ENCODE data around the gene VCL. TPM values are rescaled to one million over a fixed set of nuclear protein-coding genes. Genes with fewer than 3 reads are reported as not detected.
"Not testable (repeated sequence)": the region's sequence is repeated elsewhere in the genome, so short reads cannot be mapped to it uniquely, and the experiment has no call there.

Gene VCL
- total RNA-seq (2014; rRNA removed; shearing (Covaris generic)), result 142 and 146 TPM in 2 replicates

GRCh38 chr10:73997787-73998622, at the start of gene VCL:
Gene VCL, plus strand, starts transcription at chr10:73998116. Its CDS starts 92 bp downstream, at chr10:73998208.
- DNase-seq (ENCODE audit: low spot score), result peak; percentile 97

- no peak for DNase-seq (ENCODE audit: low spot score)
These were observed 48.8 kb upstream of the VCL start for GRCh38 chr10:73948947-73949633.

DNA sequence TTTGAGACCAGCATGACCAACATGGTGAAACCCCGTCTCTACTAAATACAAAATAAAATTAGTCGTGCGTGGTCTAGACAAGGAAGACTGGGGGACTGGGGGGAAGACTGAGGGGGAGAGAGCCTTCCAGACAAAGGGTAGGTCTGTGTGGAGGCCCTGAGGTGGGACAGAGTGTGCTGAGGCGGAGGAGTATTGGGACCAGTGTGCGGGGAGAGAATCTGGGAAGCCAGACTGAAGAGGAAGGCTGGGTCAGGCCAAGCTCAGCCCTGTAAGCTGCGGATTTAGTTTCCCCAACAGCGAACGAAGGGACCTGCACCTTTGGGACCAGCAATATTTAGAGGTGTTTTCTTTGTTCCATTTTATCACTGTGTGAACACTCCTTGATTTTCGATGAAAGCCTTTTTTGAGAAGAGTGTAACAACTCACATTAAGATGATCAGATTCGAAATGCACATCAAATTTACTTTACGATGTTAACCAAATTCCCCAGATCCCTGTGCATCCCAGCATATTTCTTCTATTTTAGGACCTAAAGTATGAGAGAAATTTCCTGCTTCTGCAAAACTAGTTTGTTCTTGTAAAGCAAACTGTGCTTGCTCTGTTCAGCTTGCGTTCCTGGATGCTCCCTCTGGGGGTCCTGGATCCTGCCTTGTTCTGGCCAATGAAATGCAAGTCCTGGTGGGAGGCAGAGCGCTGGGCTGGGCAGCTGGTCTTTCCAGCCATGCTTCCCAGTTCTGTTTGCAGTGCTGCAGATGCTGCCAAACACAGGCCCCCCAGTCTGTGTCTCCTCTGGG, 47.6 kb upstream of the VCL start:
- no peak for DNase-seq (ENCODE audit: low spot score)

GRCh38 chr10:73953665-73954064, 44.3 kb upstream of the VCL start:
- peak; percentile 43 for DNase-seq (ENCODE audit: low spot score)

DNA sequence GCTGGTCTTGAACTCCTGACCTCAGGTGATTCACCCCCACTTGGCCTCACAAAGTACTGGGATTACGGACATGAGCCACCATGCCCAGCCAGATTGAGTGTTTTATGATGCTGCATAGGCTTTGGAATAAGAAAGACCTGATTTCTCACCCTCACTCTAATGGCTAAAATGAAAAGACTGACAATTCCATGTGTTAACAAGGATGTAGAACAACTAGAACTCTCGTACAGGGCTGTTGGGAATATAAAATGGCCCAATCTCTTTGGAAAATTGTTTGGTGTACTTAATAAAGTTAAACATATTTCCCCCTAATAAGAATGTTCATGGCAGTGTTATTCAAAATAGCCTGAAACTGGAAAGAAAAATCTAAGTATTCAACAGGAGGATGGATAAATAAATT, 43.2 kb upstream of the VCL start:
- no peak for DNase-seq (ENCODE audit: low spot score)

- no peak for DNase-seq (ENCODE audit: low spot score)
These were observed 42.2 kb upstream of the VCL start for GRCh38 chr10:73955719-73956118.

GRCh38 chr10:73956476-73957359, 41.2 kb upstream of the VCL start:
- peak; percentile 85 for DNase-seq (ENCODE audit: low spot score)

- no peak for DNase-seq (ENCODE audit: low spot score)
These were observed 38.3 kb upstream of the VCL start for GRCh38 chr10:73959484-73960243.

GRCh38 chr10:73962386-73962785, 35.5 kb upstream of the VCL start:
- no peak for DNase-seq (ENCODE audit: low spot score)

DNA sequence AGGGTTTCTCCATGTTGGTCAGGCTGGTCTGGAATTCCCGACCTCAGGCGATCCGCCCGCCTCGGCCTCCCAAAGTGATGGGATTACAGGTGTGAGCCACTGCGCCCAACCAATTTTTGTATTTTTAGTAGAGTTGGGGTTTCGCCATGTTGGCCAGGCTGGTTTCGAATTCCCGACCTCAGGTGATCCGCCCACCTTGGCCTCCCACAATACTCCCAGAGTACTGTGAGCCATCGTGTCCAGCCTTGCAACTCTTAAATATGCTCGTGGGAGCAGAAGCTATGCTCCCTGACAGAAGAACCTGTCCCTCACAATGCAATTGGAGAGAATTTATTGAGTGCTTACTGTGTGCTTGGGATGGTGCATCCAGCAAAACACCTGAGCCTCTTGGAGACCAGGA, 34.4 kb upstream of the VCL start:
- DNase-seq (ENCODE audit: low spot score), result not testable (repeated sequence)

- DNase-seq (ENCODE audit: low spot score), result no peak
These were observed 33.2 kb upstream of the VCL start for GRCh38 chr10:73964743-73965142.

DNA sequence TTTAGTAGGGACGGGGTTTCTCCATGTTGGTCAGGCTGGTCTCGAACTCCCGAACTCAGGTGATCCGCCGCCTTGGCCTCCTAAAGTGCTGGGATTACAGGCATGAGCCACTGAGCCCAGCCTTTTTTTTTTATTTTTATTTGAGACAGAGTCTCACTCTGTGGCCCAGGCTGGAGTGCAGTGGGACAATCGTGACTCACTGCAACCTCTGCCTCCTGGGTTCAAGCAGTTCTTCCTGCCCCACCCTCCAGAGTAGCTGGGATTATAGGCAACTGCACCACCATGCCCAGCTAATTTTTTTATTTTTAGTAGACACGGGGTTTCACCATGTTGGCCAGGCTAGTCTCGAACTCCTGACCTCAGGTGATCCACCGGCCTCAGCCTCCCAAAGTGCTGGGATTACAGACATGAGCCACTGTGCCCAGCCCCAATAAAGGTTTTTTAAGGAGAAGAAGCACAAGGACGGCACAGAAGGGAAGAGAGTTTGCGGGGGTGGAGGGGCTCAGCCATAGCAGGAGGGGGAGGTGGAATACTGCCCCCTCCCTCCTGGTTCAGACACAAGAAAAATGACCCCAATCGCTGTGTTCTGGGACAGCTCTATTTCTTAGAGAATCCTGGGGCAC, 32.5 kb upstream of the VCL start:
- DNase-seq (ENCODE audit: low spot score), result peak; percentile 71

GRCh38 chr10:73965890-73966768, 31.8 kb upstream of the VCL start:
- DNase-seq (ENCODE audit: low spot score), result peak; percentile 99

- no peak for DNase-seq (ENCODE audit: low spot score)
These were observed 30.9 kb upstream of the VCL start for GRCh38 chr10:73967022-73967429.

DNA sequence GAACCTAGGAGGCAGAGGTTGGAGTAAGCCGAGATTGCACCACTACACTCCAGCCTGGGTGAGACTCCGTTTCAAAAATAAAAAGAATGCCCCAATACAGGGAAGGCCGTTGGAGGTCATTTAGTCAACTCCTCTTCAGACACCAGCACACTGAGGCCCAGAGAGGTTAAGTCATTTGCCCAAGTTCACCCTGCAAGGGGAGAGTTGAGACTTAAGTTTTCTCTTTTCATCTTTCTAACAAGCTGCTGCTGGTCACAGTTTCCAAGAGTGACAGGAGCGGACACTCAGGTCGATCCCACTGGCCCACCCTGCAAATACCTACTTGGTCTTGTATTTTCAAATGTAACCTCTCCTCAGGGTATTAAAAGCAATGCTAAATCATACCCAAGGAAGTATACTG, 30.4 kb upstream of the VCL start:
- DNase-seq (ENCODE audit: low spot score), result no peak

DNA sequence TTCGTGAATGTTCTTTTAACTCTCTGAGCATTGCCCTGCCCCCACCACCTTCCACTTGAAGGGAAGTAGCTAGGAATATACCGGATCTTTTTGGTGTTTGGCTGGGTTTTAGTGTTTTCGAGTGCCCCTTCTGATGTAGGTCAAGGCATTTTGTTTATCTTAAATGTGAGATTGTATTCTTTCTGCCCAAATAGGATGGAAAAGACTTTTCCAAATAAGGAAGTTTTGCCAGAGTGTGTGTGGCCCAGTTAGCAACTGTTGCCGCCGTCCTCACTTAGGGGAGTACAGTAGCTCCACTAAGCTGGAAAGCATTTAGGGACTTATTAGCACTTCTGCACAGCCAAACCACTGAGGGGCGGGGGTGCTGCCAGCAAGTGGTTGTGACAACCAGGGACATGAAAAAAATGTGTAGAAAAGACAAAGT, 29.8 kb upstream of the VCL start:
- DNase-seq (ENCODE audit: low spot score), result no peak

- no peak for DNase-seq (ENCODE audit: low spot score)
These were observed 28.6 kb upstream of the VCL start for GRCh38 chr10:73969224-73969841.

DNA sequence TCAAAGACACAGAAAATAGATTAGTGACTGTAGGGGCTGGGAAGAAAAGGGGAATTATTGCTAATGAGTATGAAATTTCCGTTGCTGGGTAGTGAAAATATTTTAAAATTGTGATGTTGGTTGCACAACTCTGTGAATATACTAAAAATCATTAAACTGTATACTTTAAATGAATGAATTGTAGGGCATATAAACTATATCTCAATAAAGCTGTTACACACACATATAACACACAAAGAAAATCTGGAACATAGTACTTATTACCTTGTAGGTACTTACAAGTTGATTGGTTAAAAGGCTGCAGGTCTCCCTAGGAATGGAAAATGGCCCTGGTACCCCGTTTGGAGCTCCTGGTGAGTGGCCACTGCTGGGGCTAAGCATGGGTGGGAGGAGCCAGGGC, 27.1 kb upstream of the VCL start:
- DNase-seq (ENCODE audit: low spot score), result no peak
